GM21447 (cell line): ENCODE results near the gene MDN1.
"Not testable (repeated sequence)": the region's sequence is repeated elsewhere in the genome, so short reads cannot be mapped to it uniquely, and the experiment has no call there.

Experiments
- ATAC-seq: cut with Tn5 transposase; IDR thresholded peaks from one replicate; pipeline ENCODE4 v1.9.1; 2021; ENCODE audit not compliant: unreplicated experiment

MDN1 gene

GRCh38 chr6:89776583-89777233 lies 42.9 kb downstream of the MDN1 start:
- no peak for ATAC-seq

- ATAC-seq: no peak
Observed at GRCh38 chr6:89775150-89775549, 44.4 kb downstream of the MDN1 start.

GRCh38 chr6:89769572-89769971 lies 50.0 kb downstream of the MDN1 start:
- no peak for ATAC-seq

- ATAC-seq: no peak
Observed at GRCh38 chr6:89768324-89768723, 51.3 kb downstream of the MDN1 start.

GRCh38 chr6:89763550-89763949 lies 56.0 kb downstream of the MDN1 start:
- no peak for ATAC-seq

GRCh38 chr6:89758830-89759229 lies 60.8 kb downstream of the MDN1 start:
- ATAC-seq: no peak

- no peak for ATAC-seq
Observed at GRCh38 chr6:89750338-89750737, 69.3 kb downstream of the MDN1 start.

GRCh38 chr6:89749918-89750317 lies 69.7 kb downstream of the MDN1 start:
- no peak for ATAC-seq

GRCh38 chr6:89745716-89746115 lies 73.9 kb downstream of the MDN1 start:
- no peak for ATAC-seq

GRCh38 chr6:89745096-89745495 lies 74.5 kb downstream of the MDN1 start:
- ATAC-seq: no peak

GRCh38 chr6:89736893-89737292 lies 82.7 kb downstream of the MDN1 start:
- no peak for ATAC-seq

- ATAC-seq: no peak
Observed at GRCh38 chr6:89734526-89734925, 85.1 kb downstream of the MDN1 start.

GRCh38 chr6:89731924-89732567 lies 87.5 kb downstream of the MDN1 start:
- no peak for ATAC-seq

- not testable (repeated sequence) for ATAC-seq
Observed at GRCh38 chr6:89731262-89731661, 88.3 kb downstream of the MDN1 start.

- ATAC-seq: peak; percentile 91
Observed at GRCh38 chr6:89729818-89730217, 89.8 kb downstream of the MDN1 start.

- ATAC-seq: no peak
Observed at GRCh38 chr6:89727501-89727900, 92.1 kb downstream of the MDN1 start.

GRCh38 chr6:89724981-89725380 lies 94.6 kb downstream of the MDN1 start:
- ATAC-seq: no peak

- no peak for ATAC-seq
Observed at GRCh38 chr6:89723046-89723445, 96.5 kb downstream of the MDN1 start.

GRCh38 chr6:89716532-89716931 lies 103.1 kb downstream of the MDN1 start:
- ATAC-seq: no peak

- no peak for ATAC-seq
Observed at GRCh38 chr6:89711801-89712200, 107.8 kb downstream of the MDN1 start.

GRCh38 chr6:89708316-89708715 lies 111.3 kb downstream of the MDN1 start:
- ATAC-seq: no peak

- ATAC-seq: no peak
Observed at GRCh38 chr6:89707766-89708165, 111.8 kb downstream of the MDN1 start.

GRCh38 chr6:89706121-89706520 lies 113.5 kb downstream of the MDN1 start:
- ATAC-seq: no peak
